Suprapubic skin (tissue), 4 donors: ENCODE data around the gene ADSS2.
"Not testable (repeated sequence)": the region's sequence is repeated elsewhere in the genome, so short reads cannot be mapped to it uniquely, and the experiment has no call there.

ENCODE experiments used
- CTCF ChIP-seq, 2 donors: fragments of 200-600 bp in 1 of 2; fragments of 450-650 bp in 1 of 2; sonication (generic) in 1 of 2; IDR thresholded peaks; one replicate each; pipeline ENCODE4 v1.5.1; 2016 to 2019; ENCODE audit warnings: antibody characterized with exemption in 2 of 2, mild to moderate bottlenecking in 1 of 2, moderate library complexity in 1 of 2
- EP300 ChIP-seq: sonication (generic); formaldehyde crosslinking; IDR thresholded peaks from one replicate; pipeline ENCODE4 v1.6.1; 2017; ENCODE audit warnings: antibody characterized with exemption
- POLR2A ChIP-seq, 2 donors: fragments of 450-650 bp; IDR thresholded peaks; one replicate each; pipeline ENCODE4 v1.6.1; 2017; ENCODE audit warnings: antibody characterized with exemption in 2 of 2, mild to moderate bottlenecking in 2 of 2, moderate library complexity in 2 of 2
- POLR2AphosphoS5 ChIP-seq, 3 donors: sonication (generic); formaldehyde crosslinking; IDR thresholded peaks; one replicate each; pipeline ENCODE4 v1.6.1; 2017; ENCODE audit warnings: antibody characterized with exemption in 3 of 3

DNA sequence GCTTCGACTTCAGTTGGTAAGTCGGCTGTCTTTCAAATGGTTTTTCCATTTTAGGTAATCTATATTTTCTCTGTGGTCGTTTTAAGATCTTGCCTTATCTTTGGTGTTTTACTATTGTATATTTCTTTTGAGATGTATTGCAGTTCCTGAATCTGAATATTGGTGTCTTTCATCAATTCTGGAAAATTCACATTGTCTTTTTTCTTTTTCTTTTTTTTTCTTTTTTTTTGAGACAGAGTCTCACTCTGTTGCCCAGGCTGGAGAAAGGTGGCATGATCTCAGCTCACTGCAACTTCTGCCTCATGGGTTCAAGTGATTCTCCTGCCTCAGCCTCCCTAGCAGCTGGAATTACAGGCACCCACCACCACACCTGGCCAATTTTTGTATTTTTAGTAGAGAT lies 33.3 kb upstream of the ADSS2 start:
- not testable (repeated sequence) for TF ChIP-seq EP300; CTCF (IDR thresholded peaks at IDR 0.05); POLR2A (IDR thresholded peaks at IDR 0.05); POLR2AphosphoS5 (IDR thresholded peaks at IDR 0.05)
